Measurements from ENCODE around the gene CDCA3. TPM values are rescaled to one million over a fixed set of nuclear protein-coding genes. Genes with fewer than 3 reads are reported as not detected.

CDCA3 gene
- total RNA-seq, 1 donor from 2014 or later: 13.9 TPM

DNA sequence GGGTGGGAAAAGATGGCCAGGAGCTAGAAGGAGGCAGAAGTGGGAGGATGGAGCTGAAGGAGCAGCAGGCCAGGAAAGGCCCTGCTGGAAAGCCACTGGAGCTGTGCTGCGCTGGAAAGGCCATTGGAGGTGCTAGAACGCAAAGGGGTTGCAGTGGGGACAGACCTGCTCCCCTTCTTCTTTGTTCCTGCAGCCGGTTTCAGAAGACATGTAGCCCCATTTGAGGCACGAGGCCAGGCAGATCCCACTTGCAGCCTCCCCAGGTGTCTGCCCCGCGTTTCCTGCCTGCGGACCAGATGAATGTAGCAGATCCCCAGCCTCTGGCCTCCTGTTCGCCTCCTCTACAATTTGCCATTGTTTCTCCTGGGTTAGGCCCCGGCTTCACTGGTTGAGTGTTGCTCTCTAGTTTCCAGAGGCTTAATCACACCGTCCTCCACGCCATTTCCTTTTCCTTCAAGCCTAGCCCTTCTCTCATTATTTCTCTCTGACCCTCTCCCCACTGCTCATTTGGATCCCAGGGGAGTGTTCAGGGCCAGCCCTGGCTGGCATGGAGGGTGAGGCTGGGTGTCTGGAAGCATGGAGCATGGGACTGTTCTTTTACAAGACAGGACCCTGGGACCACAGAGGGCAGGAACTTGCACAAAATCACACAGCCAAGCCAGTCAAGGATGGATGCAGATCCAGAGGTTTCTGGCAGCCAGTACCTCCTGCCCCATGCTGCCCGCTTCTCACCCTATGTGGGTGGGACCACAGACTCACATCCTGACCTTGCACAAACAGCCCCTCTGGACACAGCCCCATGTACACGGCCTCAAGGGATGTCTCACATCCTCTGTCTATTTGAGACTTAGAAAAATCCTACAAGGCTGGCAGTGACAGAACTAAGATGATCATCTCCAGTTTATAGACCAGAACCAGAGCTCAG, 31.7 kb downstream of the CDCA3 start:
- ATAC-seq: no peak

DNA sequence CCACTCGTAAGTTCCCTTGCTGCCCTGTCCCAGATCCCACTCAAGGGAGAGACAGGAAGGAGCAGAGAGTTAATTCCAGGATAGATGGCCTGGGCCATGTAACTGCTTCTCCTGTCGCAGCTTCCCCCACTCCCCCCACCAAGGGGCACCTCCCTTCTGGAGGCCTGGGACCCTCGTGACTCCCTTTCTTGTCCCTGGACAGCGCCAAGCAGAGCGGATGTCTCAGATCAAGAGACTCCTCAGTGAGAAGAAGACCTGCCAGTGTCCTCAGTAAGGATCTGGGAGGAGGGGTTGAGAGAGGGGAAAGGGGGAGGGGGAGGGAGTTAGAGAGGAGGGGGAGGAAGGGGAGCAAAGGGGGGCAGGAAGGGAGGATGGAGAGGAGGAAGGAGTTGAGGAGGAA, 32.4 kb downstream of the CDCA3 start:
- no peak for ATAC-seq

DNA sequence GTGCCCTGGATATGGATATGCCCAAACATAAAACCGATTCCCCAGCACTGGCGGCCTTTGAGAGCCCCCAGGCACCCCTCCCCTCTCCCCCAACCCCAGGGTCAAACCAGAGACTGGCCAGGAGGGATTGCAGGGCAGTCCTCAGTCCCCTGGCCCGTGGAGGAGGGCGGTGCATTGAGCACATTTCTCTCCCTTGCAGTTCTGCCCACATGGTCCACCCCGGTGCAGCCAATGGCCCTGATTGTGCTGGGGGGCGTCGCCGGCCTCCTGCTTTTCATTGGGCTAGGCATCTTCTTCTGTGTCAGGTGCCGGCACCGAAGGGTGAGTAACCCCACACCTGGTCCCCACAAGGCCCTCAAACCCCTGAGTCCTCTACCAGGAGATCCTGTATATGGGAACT, 32.9 kb downstream of the CDCA3 start:
- no peak for ATAC-seq

DNA sequence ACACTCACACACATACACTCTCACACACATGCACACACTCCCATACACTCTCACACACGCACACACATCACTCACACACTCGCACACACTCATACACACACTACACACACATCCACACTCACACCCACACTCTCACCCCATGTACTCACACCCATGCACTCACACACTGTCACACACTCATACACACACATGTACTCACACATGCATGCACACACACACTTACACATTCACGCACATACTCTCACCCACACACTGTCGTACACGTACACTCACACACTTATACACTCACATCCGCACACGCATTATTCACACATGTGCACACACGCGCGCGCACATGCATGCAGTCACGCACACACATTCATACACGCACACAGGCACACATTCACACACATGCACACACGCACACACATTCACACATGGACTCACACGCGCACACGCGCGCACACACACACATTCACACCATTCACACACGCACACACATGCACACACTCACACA, 33.4 kb downstream of the CDCA3 start:
- ATAC-seq: no peak

DNA sequence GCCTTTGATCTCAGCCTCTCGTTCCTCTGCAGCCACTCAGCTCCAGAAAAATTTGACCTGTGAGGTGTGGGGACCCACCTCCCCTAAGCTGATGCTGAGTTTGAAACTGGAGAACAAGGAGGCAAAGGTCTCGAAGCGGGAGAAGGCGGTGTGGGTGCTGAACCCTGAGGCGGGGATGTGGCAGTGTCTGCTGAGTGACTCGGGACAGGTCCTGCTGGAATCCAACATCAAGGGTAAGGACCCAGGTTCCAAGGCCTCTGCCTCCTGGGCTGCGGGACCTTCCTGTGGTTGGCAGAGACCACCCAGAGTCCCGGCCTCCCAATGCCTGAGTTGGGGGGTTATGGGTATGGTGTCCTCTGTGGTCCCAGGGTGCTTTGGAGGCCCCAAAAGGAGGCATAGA, 34.0 kb downstream of the CDCA3 start:
- no peak for ATAC-seq

DNA sequence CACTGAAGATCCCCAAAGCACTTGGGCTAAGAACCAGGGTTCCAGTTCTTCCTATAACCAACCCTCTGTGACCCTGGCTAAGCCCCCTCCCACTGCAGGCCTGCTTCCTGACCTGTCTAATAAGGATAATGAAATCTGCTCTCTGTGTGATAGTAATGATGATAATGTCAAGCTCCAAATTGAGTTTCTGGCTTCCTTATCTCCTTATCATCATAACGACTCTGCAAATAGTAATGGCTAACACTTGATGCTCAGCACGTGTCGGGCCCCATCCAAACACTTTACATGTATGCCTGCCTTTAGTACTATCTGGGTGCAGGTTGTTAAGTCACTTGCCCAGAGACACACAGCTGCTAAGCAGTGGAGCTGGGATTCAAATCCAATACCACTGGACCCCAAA, 34.5 kb downstream of the CDCA3 start:
- ATAC-seq: no peak

DNA sequence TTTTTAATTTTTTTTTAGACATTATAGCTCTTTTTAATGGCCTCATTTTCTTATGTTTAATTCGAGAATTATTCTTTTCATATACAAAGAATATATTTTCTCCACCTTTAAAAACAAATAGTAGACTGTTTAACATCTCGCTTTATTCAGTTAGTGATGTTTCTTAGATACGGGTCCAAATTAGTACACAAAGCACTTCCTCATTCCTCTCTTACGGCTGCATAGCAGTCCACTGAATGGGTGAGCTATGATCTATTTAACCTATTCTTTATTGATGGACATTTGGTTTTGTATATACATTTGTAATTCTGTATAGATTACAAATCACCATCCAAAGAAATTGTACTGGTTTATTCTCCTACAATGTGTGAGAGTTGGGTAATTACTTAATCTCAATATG, 37.7 kb downstream of the CDCA3 start:
- no peak for ATAC-seq

DNA sequence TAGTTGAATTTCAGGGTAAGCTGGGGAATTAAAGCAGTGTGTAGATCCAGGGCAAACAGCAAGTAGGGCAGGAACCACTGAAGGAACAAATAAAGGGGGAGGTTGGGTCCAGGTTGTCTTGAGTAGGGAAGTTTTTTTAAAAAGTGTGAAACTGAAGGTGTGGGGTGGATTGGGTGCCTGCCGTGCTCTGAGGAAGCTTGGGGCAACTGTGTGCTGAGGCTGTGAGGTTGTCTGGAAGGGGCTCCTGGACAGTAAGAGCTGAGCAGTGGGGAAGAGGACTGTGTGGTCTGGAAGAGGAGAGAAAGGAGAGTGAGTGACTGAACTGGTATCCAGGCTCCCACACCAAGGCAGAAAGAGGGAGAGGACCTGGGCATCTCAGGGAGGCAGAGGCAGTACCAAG, 40.3 kb downstream of the CDCA3 start:
- ATAC-seq: no peak

DNA sequence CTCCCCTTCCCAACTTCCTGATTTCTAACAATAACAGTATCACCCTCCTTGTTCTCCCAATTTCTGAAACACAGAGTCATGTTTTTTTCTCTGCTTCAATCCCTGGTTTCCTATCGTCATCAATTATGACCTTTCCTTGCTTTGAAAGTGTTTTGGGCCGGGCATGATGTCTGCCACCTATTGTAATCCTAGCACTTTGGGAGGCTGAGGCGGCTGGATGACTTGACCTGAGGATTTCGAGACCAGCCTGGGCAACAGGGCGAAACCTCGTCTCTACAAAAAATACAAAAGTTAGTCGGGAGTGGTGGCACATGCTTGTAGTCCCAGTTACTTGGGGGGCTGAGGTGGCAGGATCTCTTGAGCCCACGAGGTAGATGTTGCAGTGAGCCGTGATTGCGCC, 42.0 kb downstream of the CDCA3 start:
- ATAC-seq: no peak

DNA sequence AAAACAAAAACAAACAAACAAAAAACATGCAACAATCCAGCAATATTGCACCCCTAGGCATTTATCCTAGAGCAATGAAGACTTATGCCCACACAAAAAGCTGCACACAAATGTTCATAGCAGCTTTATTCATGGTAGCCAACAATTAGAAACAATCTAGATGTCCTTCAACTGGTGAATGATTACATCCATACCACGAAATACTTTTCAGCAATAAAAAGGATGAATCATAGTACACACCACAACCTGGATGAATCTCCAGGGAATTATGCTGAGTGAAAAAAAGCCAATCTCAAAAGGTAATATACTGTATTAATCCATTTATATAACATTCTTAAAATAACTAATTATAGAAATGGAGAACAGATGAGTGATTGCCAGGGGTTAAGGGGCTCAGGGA, 43.9 kb downstream of the CDCA3 start:
- ATAC-seq: no peak

DNA sequence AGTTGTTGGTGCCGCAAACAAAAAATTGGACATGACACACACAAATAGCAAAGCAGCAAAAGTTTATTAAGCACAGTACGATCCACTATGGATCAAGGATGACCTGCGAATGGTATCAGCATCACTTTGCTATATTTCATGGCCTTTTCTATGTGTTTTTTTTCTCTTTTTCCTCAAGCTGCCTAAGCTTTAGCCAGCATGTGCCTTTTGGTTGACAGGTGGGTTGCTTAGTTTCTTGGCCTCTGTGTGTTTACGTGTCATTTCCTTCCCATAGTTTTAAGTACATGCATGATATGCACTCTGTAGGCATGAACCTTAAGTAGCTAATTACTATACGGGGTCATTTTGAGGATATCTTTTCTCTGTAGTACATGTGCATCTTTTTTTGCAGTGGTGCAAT, 51.9 kb downstream of the CDCA3 start:
- no peak for ATAC-seq

Other genes with a start within 250 kb of the CDCA3 start
- 119 TPM for gene CHD4, start 243.9 kb downstream of the CDCA3 start, total RNA-seq
- 18.9 TPM for gene LPAR5, start 215.3 kb downstream of the CDCA3 start, total RNA-seq
- gene ACRBP, start 203.9 kb downstream of the CDCA3 start, total RNA-seq: 0.56 TPM
- gene ING4, start 188.2 kb downstream of the CDCA3 start, total RNA-seq: 15.4 TPM
- gene ZNF384, start 161.9 kb downstream of the CDCA3 start, total RNA-seq: 22.8 TPM
- not detected for gene PIANP, start 150.5 kb downstream of the CDCA3 start, total RNA-seq
- gene COPS7A, start 127.2 kb downstream of the CDCA3 start, total RNA-seq: 54.3 TPM
- 122 TPM for gene MLF2, start 98.1 kb downstream of the CDCA3 start, total RNA-seq
- gene PTMS, start 84.9 kb downstream of the CDCA3 start, total RNA-seq: 234 TPM
- gene LAG3, start 78.8 kb downstream of the CDCA3 start, total RNA-seq: not detected
- gene CD4, start 61.8 kb downstream of the CDCA3 start, total RNA-seq: 2.2 TPM
- 0.76 TPM for gene GPR162, start 29.5 kb downstream of the CDCA3 start, total RNA-seq
- gene P3H3, start 22.9 kb downstream of the CDCA3 start, total RNA-seq: 1.7 TPM
- gene GNB3, start 10.4 kb downstream of the CDCA3 start, total RNA-seq: not detected
- gene USP5, start 864 bp upstream of the CDCA3 start, total RNA-seq: 91.1 TPM
- 629 TPM for gene TPI1, start 16.2 kb upstream of the CDCA3 start, total RNA-seq
- gene SPSB2, start 22.0 kb upstream of the CDCA3 start, total RNA-seq: 6.4 TPM
- gene LRRC23, start 53.5 kb upstream of the CDCA3 start, total RNA-seq: 3.2 TPM
- 3.7 TPM for gene ENO2, start 63.3 kb upstream of the CDCA3 start, total RNA-seq
- gene ATN1, start 76.7 kb upstream of the CDCA3 start, total RNA-seq: 29.1 TPM
- gene RNU7-1, start 92.5 kb upstream of the CDCA3 start, total RNA-seq: not detected
- gene C12orf57, start 92.7 kb upstream of the CDCA3 start, total RNA-seq: 84.0 TPM
- 17.8 TPM for gene PTPN6, start 100.1 kb upstream of the CDCA3 start, total RNA-seq
- 221 TPM for gene PHB2, start 119.4 kb upstream of the CDCA3 start, total RNA-seq
- gene EMG1, start 119.6 kb upstream of the CDCA3 start, total RNA-seq: 53.9 TPM
- 40.3 TPM for gene LPCAT3, start 167.2 kb upstream of the CDCA3 start, total RNA-seq
- gene C1S, start 209.4 kb upstream of the CDCA3 start, total RNA-seq: 36.5 TPM
- 76.2 TPM for gene C1R, start 241.2 kb upstream of the CDCA3 start, total RNA-seq

Data from esophagus mucosa (tissue), 1 donor.